Naive thymus-derived CD4-positive, alpha-beta T cell (primary cell): Measurements from ENCODE around the gene NR3C2. TPM values are rescaled to one million over a fixed set of nuclear protein-coding genes. Genes with fewer than 3 reads are reported as not detected.

ENCODE experiments used
- ATAC-seq: fragments of 150-1000 bp; cut with Tn5 transposase; 2 replicates; pipeline ENCODE4 v1.10.0; 2021; ENCODE audit warnings: mild to moderate bottlenecking, moderate library complexity
- CTCF ChIA-PET: fragments of 350-600 bp; sonication (Branson Sonifier 250); formaldehyde crosslinking; loops from one replicate; lab custom pipeline; 2021; ENCODE audit warnings: antibody characterized with exemption; lab: Charles Lee
- POLR2A ChIA-PET: fragments of 350-600 bp; sonication (Branson Sonifier 250); formaldehyde crosslinking; loops from one replicate; lab custom pipeline; 2021; ENCODE audit warnings: antibody characterized with exemption, inconsistent platforms; lab: Charles Lee
- DNase-seq, 9 donors: peaks; one replicate each; pipeline versions ENCODE4 v3.0.0 to v3.0.0-alpha.2; 2020 to 2022; ENCODE audit warnings: mixed read lengths in 1 of 9
- H3K27ac ChIP-seq: one replicate; pipeline ENCODE4 v1.7.0; 2013; ENCODE audit warnings: mild to moderate bottlenecking, low read depth, low read length, moderate library complexity
- H3K27me3 ChIP-seq, 2 donors: one replicate each; pipeline ENCODE4 v1.7.0; 2013; ENCODE audit warnings: low read length in 2 of 2, mild to moderate bottlenecking in 2 of 2, moderate library complexity in 2 of 2; ENCODE audit not compliant: control insufficient read depth in 2 of 2, insufficient read depth in 2 of 2
- H3K36me3 ChIP-seq, 3 experiments: 1 replicate in 2 of 3; 2 replicates in 1 of 3; pipeline ENCODE4 v1.7.0; 2013; ENCODE audit warnings: low read length in 3 of 3, mild to moderate bottlenecking in 3 of 3, moderate library complexity in 1 of 3; ENCODE audit not compliant: insufficient read depth in 3 of 3, control insufficient read depth in 2 of 3
- H3K4me1 ChIP-seq, 2 donors: one replicate each; pipeline ENCODE4 v1.7.0; 2013; ENCODE audit warnings: low read length in 2 of 2, mild to moderate bottlenecking in 2 of 2, moderate library complexity in 1 of 2; ENCODE audit not compliant: control insufficient read depth in 2 of 2, insufficient read depth in 2 of 2
- H3K4me3 ChIP-seq: 2 replicates; pipeline ENCODE4 v1.7.0; 2013; ENCODE audit warnings: mild to moderate bottlenecking, low read length
- H3K9me3 ChIP-seq, 3 experiments: 1 replicate in 2 of 3; 2 replicates in 1 of 3; pipeline ENCODE4 v1.7.0; 2013; ENCODE audit warnings: low read length in 3 of 3; ENCODE audit not compliant: control insufficient read depth in 2 of 3
- H3K27ac Mint-ChIP-seq, 9 donors: one replicate each; pipeline ENCODE4 v1.8.0; 2020 to 2022; ENCODE audit warnings: mixed read lengths in 9 of 9, mild to moderate bottlenecking in 8 of 9, moderate library complexity in 5 of 9, inconsistent platforms in 2 of 9
- H3K27me3 Mint-ChIP-seq, 5 donors: one replicate each; pipeline ENCODE4 v1.8.0; 2021 to 2022; ENCODE audit warnings: mixed read lengths in 5 of 5, mild to moderate bottlenecking in 1 of 5
- H3K36me3 Mint-ChIP-seq, 5 donors: one replicate each; pipeline ENCODE4 v1.8.0; 2020 to 2022; ENCODE audit warnings: mixed read lengths in 5 of 5, mild to moderate bottlenecking in 3 of 5, inconsistent platforms in 1 of 5
- H3K4me1 Mint-ChIP-seq, 7 donors: one replicate each; pipeline ENCODE4 v1.8.0; 2020 to 2022; ENCODE audit warnings: mixed read lengths in 7 of 7, mild to moderate bottlenecking in 3 of 7, inconsistent platforms in 1 of 7
- H3K4me3 Mint-ChIP-seq, 10 donors: one replicate each; pipeline ENCODE4 v1.8.0; 2020 to 2022; ENCODE audit warnings: mild to moderate bottlenecking in 10 of 10, mixed read lengths in 10 of 10, moderate library complexity in 6 of 10, inconsistent platforms in 2 of 10
- H3K9me3 Mint-ChIP-seq, 11 donors: one replicate each; pipeline ENCODE4 v1.8.0; 2020 to 2022; ENCODE audit warnings: mixed read lengths in 11 of 11, mild to moderate bottlenecking in 4 of 11, inconsistent platforms in 1 of 11, moderate library complexity in 1 of 11
- intact Hi-C, 2 donors: fragments of 100-400 bp; cut with micrococcal nuclease; formaldehyde crosslinking; loops; one replicate each; pipeline ENCODE4 v1.15.1; 2023
- polyA plus RNA-seq, 2 donors: library from polyadenylated mRNA; unstranded; fragments of 300-500 nt; fragmentation: Illumina TruSeq; gene quantifications; one replicate each; pipeline ENCODE4 v1.2.3, GENCODE V29; 2021
- total RNA-seq, 6 experiments: library from RNA in 5 of 6; stranded (reverse) in 5 of 6; gene quantifications; 1 replicate in 5 of 6; 2 replicates in 1 of 6; pipeline ENCODE4 v1.2.3 and lab custom pipeline; 2021 to 2026

NR3C2 gene
- total and polyA plus RNA-seq, 7 experiments from 2014 or later = 2.2 to 55.2 (median 38.6) TPM

- peaks cover 0 to 69% (median 49%) of the 10 kb centered on the region in 7 donors for H3K4me1 Mint-ChIP-seq
- Histone ChIP-seq H3K4me3 (no peak overlapping the region), H3K36me3 (no peaks in the 10 kb centered on the region), H3K27me3 (no peaks in the 10 kb centered on the region), H3K9me3 (no peaks in the 10 kb centered on the region), H3K27ac (no peak overlapping the region), H3K4me1 (no peaks in the 10 kb centered on the region)
- ChIA-PET POLR2A (no interaction called here), CTCF (interaction anchor here (0.6 kb wide), 1 partner anchor 116 kb away, joined by 3 read pairs; no protein-coding TSS in a partner anchor)
- H3K9me3 Mint-ChIP-seq = peaks cover 0 to 2% (median 0%) of the 10 kb centered on the region in 11 donors
- H3K27ac Mint-ChIP-seq = peak overlapping the region in 2 of 9 donors; percentile 41 to 45
- ATAC-seq (no peak), DNase-seq (no peak)
- H3K36me3 Mint-ChIP-seq = peaks cover 0 to 7% (median 0%) of the 10 kb centered on the region in 5 donors
- no peak overlapping the region for H3K4me3 Mint-ChIP-seq
- intact Hi-C loops = loop anchor here in 1 of 2 donors (10.0 kb wide), 1 partner anchor 755 kb away; the partner anchor contains the start of gene TMEM184C
- H3K27me3 Mint-ChIP-seq = no peaks in the 10 kb centered on the region
Observed at GRCh38 chr4:148369919-148370318, 72.3 kb downstream of the NR3C2 start.

GRCh38 chr4:148367756-148368155, 74.5 kb downstream of the NR3C2 start:
- Mint-ChIP-seq H3K27me3 (no peaks in the 10 kb centered on the region), H3K4me3 (peak overlapping the region in 5 of 10 donors; percentile 3 to 34 (median 8)), H3K9me3 (peaks cover 0 to 2% (median 0%) of the 10 kb centered on the region in 11 donors), H3K4me1 (peaks cover 0 to 81% (median 49%) of the 10 kb centered on the region in 7 donors), H3K27ac (peak overlapping the region in 5 of 9 donors; percentile 1 to 56 (median 44)), H3K36me3 (peaks cover 0 to 11% (median 4%) of the 10 kb centered on the region in 5 donors)
- DNase-seq (peak in 1 of 9 donors; percentile 8), ATAC-seq (peak; percentile 50)
- Histone ChIP-seq H3K4me3 (no peak overlapping the region), H3K4me1 (no peaks in the 10 kb centered on the region), H3K27ac (no peak overlapping the region), H3K36me3 (no peaks in the 10 kb centered on the region), H3K27me3 (no peaks in the 10 kb centered on the region), H3K9me3 (no peaks in the 10 kb centered on the region)
- CTCF ChIA-PET = no interaction called here
- POLR2A ChIA-PET = interaction anchor here (0.9 to 1.3 kb wide), 6 partner anchors 8 to 79 kb away, joined by 3 to 4 read pairs (median 3); partner anchors contain the start of gene NR3C2
- intact Hi-C loops = no loop called here

GRCh38 chr4:148366251-148366650, 76.0 kb downstream of the NR3C2 start:
- peaks cover 0 to 2% (median 0%) of the 10 kb centered on the region in 11 donors for H3K9me3 Mint-ChIP-seq
- Histone ChIP-seq H3K27ac (no peak overlapping the region), H3K4me1 (peaks cover 0 to 4% of the 10 kb centered on the region in 2 donors), H3K4me3 (no peak overlapping the region), H3K36me3 (no peaks in the 10 kb centered on the region), H3K27me3 (no peaks in the 10 kb centered on the region), H3K9me3 (no peaks in the 10 kb centered on the region)
- DNase-seq = no peak
- intact Hi-C loops = loop anchor here in 1 of 2 donors (1.0 kb wide), 1 partner anchor 8 kb away; no protein-coding TSS in a partner anchor
- ChIA-PET POLR2A (interaction anchor here (0.7 kb wide), 1 partner anchor 13 kb away, joined by 3 read pairs; no protein-coding TSS in a partner anchor), CTCF (no interaction called here)
- no peak overlapping the region for H3K4me3 Mint-ChIP-seq
- no peaks in the 10 kb centered on the region for H3K27me3 Mint-ChIP-seq
- H3K27ac Mint-ChIP-seq = peak overlapping the region in 2 of 9 donors; percentile 1 to 45
- ATAC-seq = no peak
- H3K36me3 Mint-ChIP-seq = peaks cover 0 to 13% (median 8%) of the 10 kb centered on the region in 5 donors
- peaks cover 0 to 84% (median 54%) of the 10 kb centered on the region in 7 donors for H3K4me1 Mint-ChIP-seq

- H3K4me3 ChIP-seq = no peak overlapping the region
- peaks cover 4 to 6% of the 10 kb centered on the region in 2 donors for H3K4me1 ChIP-seq
- no peaks in the 10 kb centered on the region for H3K36me3 ChIP-seq
- POLR2A ChIA-PET = interaction anchor here (1.2 kb wide), 1 partner anchor 17 kb away, joined by 5 read pairs; no protein-coding TSS in a partner anchor
- no peaks in the 10 kb centered on the region for H3K9me3 ChIP-seq
- H3K27ac ChIP-seq = no peak overlapping the region
- H3K9me3 Mint-ChIP-seq = no peaks in the 10 kb centered on the region
- intact Hi-C loops = no loop called here
- DNase-seq = no peak
- CTCF ChIA-PET = interaction anchor here (0.7 kb wide), 1 partner anchor 20 kb away, joined by 5 read pairs; no protein-coding TSS in a partner anchor
- H3K27me3 ChIP-seq = no peaks in the 10 kb centered on the region
- no peaks in the 10 kb centered on the region for H3K27me3 Mint-ChIP-seq
- peaks cover 0 to 13% (median 5%) of the 10 kb centered on the region in 5 donors for H3K36me3 Mint-ChIP-seq
- H3K27ac Mint-ChIP-seq = peak overlapping the region in 1 of 9 donors; percentile 4
- H3K4me1 Mint-ChIP-seq = peaks cover 4 to 83% (median 65%) of the 10 kb centered on the region in 7 donors
- H3K4me3 Mint-ChIP-seq = no peak overlapping the region
- ATAC-seq = no peak
Observed at GRCh38 chr4:148364525-148364924, 77.7 kb downstream of the NR3C2 start.

- Mint-ChIP-seq H3K27me3 (no peaks in the 10 kb centered on the region), H3K4me1 (peaks cover 9 to 81% (median 55%) of the 10 kb centered on the region in 7 donors), H3K36me3 (peaks cover 0 to 19% (median 4%) of the 10 kb centered on the region in 5 donors), H3K9me3 (no peaks in the 10 kb centered on the region), H3K27ac (no peak overlapping the region), H3K4me3 (peak overlapping the region in 6 of 10 donors; percentile 14 to 47 (median 28))
- peaks cover 15 to 16% of the 10 kb centered on the region in 2 donors for H3K4me1 ChIP-seq
- ATAC-seq = no peak
- intact Hi-C loops = no loop called here
- H3K4me3 ChIP-seq = no peak overlapping the region
- H3K36me3 ChIP-seq = no peaks in the 10 kb centered on the region
- CTCF ChIA-PET = interaction anchor here (0.9 kb wide), 1 partner anchor 12 kb away, joined by 3 read pairs; no protein-coding TSS in a partner anchor
- H3K27me3 ChIP-seq = no peaks in the 10 kb centered on the region
- DNase-seq = no peak
- H3K9me3 ChIP-seq = no peaks in the 10 kb centered on the region
- no peak overlapping the region for H3K27ac ChIP-seq
- POLR2A ChIA-PET = no interaction called here
Observed at GRCh38 chr4:148359769-148360168, 82.4 kb downstream of the NR3C2 start.

GRCh38 chr4:148355442-148356123, 86.6 kb downstream of the NR3C2 start:
- CTCF ChIA-PET = no interaction called here
- H3K27me3 ChIP-seq = no peaks in the 10 kb centered on the region
- ATAC-seq (no peak), DNase-seq (no peak)
- Mint-ChIP-seq H3K4me1 (peaks cover 9 to 73% (median 51%) of the 10 kb centered on the region in 7 donors), H3K36me3 (peaks cover 0 to 20% (median 7%) of the 10 kb centered on the region in 5 donors), H3K27ac (peak overlapping the region in 5 of 9 donors; percentile 45 to 87 (median 56)), H3K9me3 (peaks cover 0 to 4% (median 0%) of the 10 kb centered on the region in 11 donors), H3K27me3 (no peaks in the 10 kb centered on the region), H3K4me3 (peak overlapping the region in 7 of 10 donors; percentile 14 to 54 (median 29))
- intact Hi-C loops = no loop called here
- H3K36me3 ChIP-seq = no peaks in the 10 kb centered on the region
- POLR2A ChIA-PET = interaction anchor here (2.9 kb wide), 1 partner anchor 87 kb away, joined by 13 read pairs; the partner anchor contains the start of gene NR3C2
- no peaks in the 10 kb centered on the region for H3K9me3 ChIP-seq
- peaks cover 8 to 16% of the 10 kb centered on the region in 2 donors for H3K4me1 ChIP-seq
- no peak overlapping the region for H3K4me3 ChIP-seq
- H3K27ac ChIP-seq = no peak overlapping the region
